Astrocyte (in vitro differentiated cells and primary cell): ENCODE measurements around the gene SYNC.

Experiments used
- CTCF ChIP-seq: IDR thresholded peaks from 2 replicates; pipeline ENCODE4 v1.5.1; 2011; ENCODE audit warnings: low read depth, mild to moderate bottlenecking, inconsistent platforms, low read length, moderate library complexity; ENCODE audit not compliant: insufficient read depth
- EZH2 ChIP-seq: IDR thresholded peaks from 2 replicates; pipeline ENCODE4 v1.6.1; 2012; ENCODE audit warnings: mild to moderate bottlenecking, low read length, inconsistent platforms; ENCODE audit not compliant: insufficient read depth

DNA sequence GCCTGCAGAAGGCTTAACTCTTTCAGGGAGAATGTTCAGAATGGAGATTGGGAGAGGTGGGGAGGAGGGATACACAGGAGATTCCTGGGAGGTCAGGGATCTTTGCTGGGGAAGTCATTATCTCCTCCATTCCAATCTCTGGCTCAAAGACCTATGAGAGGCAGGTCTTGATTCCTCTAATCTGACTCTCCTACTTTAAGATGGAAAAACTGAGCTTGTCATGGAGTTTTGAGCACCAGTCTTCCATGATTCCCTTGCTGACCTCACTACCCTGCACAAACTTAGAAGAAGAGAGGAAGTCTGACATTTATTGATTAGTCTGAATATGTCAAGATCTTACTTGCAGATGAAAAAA, 41.5 kb upstream of the SYNC start:
- TF ChIP-seq CTCF (no peak), EZH2 (no peak)
